HEK293T (cell line): ENCODE data around the gene NKX1-2.

ENCODE experiments used
- ARNT ChIP-seq: fragments of 450-650 bp; IDR thresholded peaks from 2 replicates; pipeline ENCODE4 v1.6.1; 2017; ENCODE audit warnings: mild to moderate bottlenecking
- FOXK2 ChIP-seq: fragments of 450-650 bp; IDR thresholded peaks from 2 replicates; pipeline ENCODE4 v1.6.1; 2016; ENCODE audit warnings: mild to moderate bottlenecking
- FOXM1 ChIP-seq: fragments of 450-650 bp; IDR thresholded peaks from 2 replicates; pipeline ENCODE4 v1.6.1; 2017; ENCODE audit warnings: mild to moderate bottlenecking, borderline replicate concordance
- LEF1 ChIP-seq: fragments of 450-650 bp; IDR thresholded peaks from 2 replicates; pipeline ENCODE4 v1.6.1; 2017; ENCODE audit warnings: mild to moderate bottlenecking, borderline replicate concordance
- SP1 ChIP-seq: fragments of 450-650 bp; IDR thresholded peaks from 2 replicates; pipeline ENCODE4 v1.6.1; 2017
- SUZ12 ChIP-seq: fragments of 450-650 bp; IDR thresholded peaks from 2 replicates; pipeline ENCODE4 v1.6.1; 2016; ENCODE audit warnings: mild to moderate bottlenecking

GRCh38 chr10:124476043-124476725 is 26.3 kb upstream of the NKX1-2 start:
- TF ChIP-seq FOXK2 (no peak), FOXM1 (no peak), SP1 (no peak), LEF1 (no peak), SUZ12 (no peak), ARNT (no peak)
